ENCODE measurements around the gene MACO1. TPM values are rescaled to one million over a fixed set of nuclear protein-coding genes. Genes with fewer than 3 reads are reported as not detected.

The MACO1 gene
- total and polyA plus RNA-seq, 9 of the 15 experiments (the other 6 are each of a cell fraction or from before 2014, with no cell fraction given) = 4.6 to 28.4 (median 21.7) TPM

DNA sequence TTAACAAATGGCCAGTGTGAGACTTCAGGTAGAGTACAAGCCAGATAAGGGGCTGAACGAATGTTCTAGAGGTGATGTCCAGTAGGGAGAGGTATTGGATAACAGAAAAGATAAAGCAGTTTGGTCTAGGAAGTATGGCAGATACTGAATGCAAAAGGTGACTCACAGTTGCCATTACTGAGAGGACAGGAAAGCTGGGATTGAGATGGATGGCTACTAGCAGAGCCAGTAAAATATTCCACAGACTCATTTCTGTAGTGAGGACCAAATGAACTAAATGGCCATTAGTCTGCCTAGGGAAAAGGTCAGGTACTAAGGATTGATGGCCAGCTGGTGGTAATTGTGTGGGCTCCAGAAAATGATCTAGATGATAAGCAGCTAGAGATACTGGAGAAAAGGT lies 11.5 kb downstream of the MACO1 start (continued):
- TF ChIP-seq THRA (IDR thresholded peaks at IDR 0.05) = no peak
- no peak for TF ChIP-seq PBX2 (CRISPR knock-in tag; IDR thresholded peaks at IDR 0.05; ENCODE audit: low read depth)
- TF ChIP-seq PBX2 (tag; conservative IDR thresholded peaks at IDR 0.05; ENCODE audit: low read depth) = 0 out of 2 replicates have a peak, but pooled peaks have one; percentile 16
- no peak for TF ChIP-seq ZNF77 (CRISPR knock-in tag; IDR thresholded peaks at IDR 0.05)
- TF ChIP-seq KAT7 (CRISPR knock-in tag; IDR thresholded peaks at IDR 0.05; ENCODE audit: borderline replicate concordance) = no peak
- TF ChIP-seq NFRKB (IDR thresholded peaks at IDR 0.05; ENCODE audit: low read depth) = no peak
- no peak for TF ChIP-seq SMAD3 (CRISPR knock-in tag; conservative IDR thresholded peaks at IDR 0.05)
- TF ChIP-seq PCBP1 (IDR thresholded peaks at IDR 0.05; ENCODE audit: low read depth, low read length, poor library complexity, severe bottlenecking) = no peak
- no peak for TF ChIP-seq IRF1 (CRISPR knock-in tag; IDR thresholded peaks at IDR 0.05; ENCODE audit: borderline replicate concordance)
- no peak for TF ChIP-seq ASH1L (IDR thresholded peaks at IDR 0.05; ENCODE audit: borderline replicate concordance, low read depth, partially characterized antibody)
- TF ChIP-seq NBN (IDR thresholded peaks at IDR 0.05; ENCODE audit: low read depth) = no peak
- no peak; a peak in 1 of 4 replicates for TF ChIP-seq SRF (CRISPR knock-in tag; IDR thresholded peaks at IDR 0.05)
- no peak for TF ChIP-seq MECOM (CRISPR knock-in tag; IDR thresholded peaks at IDR 0.05)
- no peak for TF ChIP-seq PYGO2 (tag; IDR thresholded peaks at IDR 0.05)
- TF ChIP-seq THRAP3 (IDR thresholded peaks at IDR 0.05; ENCODE audit: borderline replicate concordance) = no peak
- TF ChIP-seq, protein P1, sequence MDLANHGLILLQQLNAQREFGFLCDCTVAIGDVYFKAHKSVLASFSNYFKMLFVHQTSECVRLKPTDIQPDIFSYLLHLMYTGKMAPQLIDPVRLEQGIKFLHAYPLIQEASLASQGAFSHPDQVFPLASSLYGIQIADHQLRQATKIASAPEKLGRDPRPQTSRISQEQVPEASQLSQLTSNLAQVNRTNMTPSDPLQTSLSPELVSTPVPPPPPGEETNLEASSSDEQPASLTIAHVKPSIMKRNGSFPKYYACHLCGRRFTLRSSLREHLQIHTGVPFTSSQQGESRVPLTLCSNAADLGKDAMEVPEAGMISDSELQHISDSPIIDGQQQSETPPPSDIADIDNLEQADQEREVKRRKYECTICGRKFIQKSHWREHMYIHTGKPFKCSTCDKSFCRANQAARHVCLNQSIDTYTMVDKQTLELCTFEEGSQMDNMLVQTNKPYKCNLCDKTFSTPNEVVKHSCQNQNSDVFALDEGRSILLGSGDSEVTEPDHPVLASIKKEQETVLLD (IDR thresholded peaks at IDR 0.05) = no peak
- no peak for TF ChIP-seq MTA2 (IDR thresholded peaks at IDR 0.05; ENCODE audit: low read depth)
- no peak for TF ChIP-seq HMG20B (CRISPR knock-in tag; IDR thresholded peaks at IDR 0.05)
- TF ChIP-seq KLF1 (tag; IDR thresholded peaks at IDR 0.05) = no peak
- TF ChIP-seq SMC3 (conservative IDR thresholded peaks at IDR 0.05; ENCODE audit: insufficient read depth, low read depth, low read length) = no peak

Data from K562 (cell line).